Osteoblast (primary cell): ENCODE results near the gene ARHGAP8. TPM values are rescaled to one million over a fixed set of nuclear protein-coding genes. Genes with fewer than 3 reads are reported as not detected.
A peak's percentile ranks its signal among the peaks of the same experiment; 100 is the strongest.

Experiments
- DNase-seq: peaks from one replicate; pipeline ENCODE4 v3.0.0; 2011; ENCODE audit warnings: low spot score, mixed read lengths; ENCODE audit not compliant: insufficient read length; ENCODE audit errors: missing footprints
- H2AFZ ChIP-seq: 2 replicates; pipeline ENCODE4 v1.6.0; 2011; ENCODE audit warnings: mild to moderate bottlenecking, low read length
- H3K27ac ChIP-seq: 2 replicates; pipeline ENCODE4 v1.5.1; 2011; ENCODE audit warnings: mild to moderate bottlenecking, low read depth, low read length, moderate library complexity
- H3K27me3 ChIP-seq: 2 replicates; pipeline ENCODE4 v1.6.0; 2012; ENCODE audit warnings: mild to moderate bottlenecking, control low read depth, inconsistent platforms, low read length, moderate library complexity; ENCODE audit not compliant: insufficient read depth
- H3K36me3 ChIP-seq: 2 replicates; pipeline ENCODE4 v1.5.1; 2011; ENCODE audit warnings: mild to moderate bottlenecking, low read length, control low read depth, moderate library complexity; ENCODE audit not compliant: insufficient read depth
- H3K4me1 ChIP-seq: 2 replicates; pipeline ENCODE4 v1.5.1; 2011; ENCODE audit warnings: mild to moderate bottlenecking, low read length, control low read depth, moderate library complexity; ENCODE audit not compliant: insufficient read depth
- H3K4me2 ChIP-seq: 2 replicates; pipeline ENCODE4 v1.6.0; 2011; ENCODE audit warnings: mild to moderate bottlenecking, low read length; ENCODE audit not compliant: insufficient read depth
- H3K4me3 ChIP-seq: fragments of 200-600 bp; sonication (generic); 3 replicates; pipeline ENCODE4 v1.5.1; 2012; ENCODE audit warnings: mild to moderate bottlenecking, low read length, inconsistent platforms; ENCODE audit not compliant: insufficient read depth
- H3K79me2 ChIP-seq: 2 replicates; pipeline ENCODE4 v1.6.0; 2012; ENCODE audit warnings: mild to moderate bottlenecking, low read length, control low read depth, inconsistent platforms; ENCODE audit not compliant: insufficient read depth
- H3K9me3 ChIP-seq: 2 replicates; pipeline ENCODE4 v1.5.1; 2011; ENCODE audit warnings: low read depth, low read length, control low read depth
- H4K20me1 ChIP-seq: 2 replicates; pipeline ENCODE4 v1.6.0; 2012; ENCODE audit warnings: mild to moderate bottlenecking, low read length, control low read depth; ENCODE audit not compliant: insufficient read depth
- CTCF ChIP-seq: IDR thresholded peaks from 2 replicates; pipeline ENCODE4 v1.5.1; 2011; ENCODE audit warnings: mild to moderate bottlenecking, low read depth, low read length, moderate library complexity; ENCODE audit errors: extremely low read depth
- total RNA-seq: library from RNA; depleted of rRNA; stranded (reverse); fragments of >200 nt; gene quantifications from 2 replicates; pipeline ENCODE4 v1.2.3, GENCODE V29; 2012

The ARHGAP8 gene
- total RNA-seq, 1 donor = 0.36 TPM

GRCh38 chr22:44823396-44823795, 71.0 kb downstream of the ARHGAP8 start:
- Histone ChIP-seq H3K4me2 (no peak overlapping the region), H3K4me3 (no peak overlapping the region), H3K79me2 (no peaks in the 10 kb centered on the region), H3K9me3 (no peaks in the 10 kb centered on the region), H4K20me1 (no peaks in the 10 kb centered on the region), H3K36me3 (no peaks in the 10 kb centered on the region), H3K27me3 (peaks cover 19% of the 10 kb centered on the region), H3K27ac (no peak overlapping the region), H3K4me1 (no peaks in the 10 kb centered on the region), H2AFZ (no peak overlapping the region)
- DNase-seq = peak; percentile 73
- TF ChIP-seq CTCF = no peak

- no peaks in the 10 kb centered on the region for H4K20me1 ChIP-seq
- no peaks in the 10 kb centered on the region for H3K4me1 ChIP-seq
- no peak overlapping the region for H3K4me2 ChIP-seq
- H2AFZ ChIP-seq = no peak overlapping the region
- H3K9me3 ChIP-seq = no peaks in the 10 kb centered on the region
- TF ChIP-seq CTCF = no peak
- no peak overlapping the region for H3K27ac ChIP-seq
- H3K79me2 ChIP-seq = no peaks in the 10 kb centered on the region
- no peak overlapping the region for H3K4me3 ChIP-seq
- peak; percentile 64 for DNase-seq
- peaks cover 19% of the 10 kb centered on the region for H3K27me3 ChIP-seq
- no peaks in the 10 kb centered on the region for H3K36me3 ChIP-seq
Measured at GRCh38 chr22:44823806-44824205, 71.4 kb downstream of the ARHGAP8 start.

GRCh38 chr22:44824271-44824670, 71.9 kb downstream of the ARHGAP8 start:
- no peaks in the 10 kb centered on the region for H3K4me1 ChIP-seq
- DNase-seq = peak; percentile 21
- H3K36me3 ChIP-seq = no peaks in the 10 kb centered on the region
- H4K20me1 ChIP-seq = no peaks in the 10 kb centered on the region
- TF ChIP-seq CTCF = no peak
- peaks cover 19% of the 10 kb centered on the region for H3K27me3 ChIP-seq
- H3K27ac ChIP-seq = no peak overlapping the region
- no peaks in the 10 kb centered on the region for H3K9me3 ChIP-seq
- H3K79me2 ChIP-seq = no peaks in the 10 kb centered on the region
- no peak overlapping the region for H2AFZ ChIP-seq
- no peak overlapping the region for H3K4me2 ChIP-seq
- H3K4me3 ChIP-seq = no peak overlapping the region

- Histone ChIP-seq H3K4me2 (no peak overlapping the region), H4K20me1 (no peaks in the 10 kb centered on the region), H2AFZ (no peak overlapping the region), H3K9me3 (no peaks in the 10 kb centered on the region), H3K4me1 (no peaks in the 10 kb centered on the region), H3K27ac (no peak overlapping the region), H3K79me2 (no peaks in the 10 kb centered on the region), H3K27me3 (peaks cover 19% of the 10 kb centered on the region), H3K36me3 (no peaks in the 10 kb centered on the region), H3K4me3 (no peak overlapping the region)
- TF ChIP-seq CTCF = no peak
- peak; percentile 38 for DNase-seq
Measured at GRCh38 chr22:44825310-44826150, 73.2 kb downstream of the ARHGAP8 start.
